CD14-positive monocyte (primary cell): ENCODE measurements around the gene FGFBP1. TPM values are rescaled to one million over a fixed set of nuclear protein-coding genes. Genes with fewer than 3 reads are reported as not detected.

Experiments used
- DNase-seq, 3 donors: peaks; one replicate each; pipeline ENCODE4 v3.0.0-alpha.2; 2011 to 2022
- H2AFZ ChIP-seq: 2 replicates; pipeline ENCODE4 v1.6.0; 2012; ENCODE audit warnings: mild to moderate bottlenecking, low read depth, low read length, inconsistent platforms; ENCODE audit not compliant: insufficient read depth, poor library complexity, severe bottlenecking
- H3K27ac ChIP-seq, 2 donors: 1 replicate in 1 of 2; 2 replicates in 1 of 2; pipeline ENCODE4 v1.5.1; 2012 to 2013; ENCODE audit warnings: low read length in 2 of 2, control low read depth in 1 of 2, inconsistent platforms in 1 of 2, low read depth in 1 of 2, mild to moderate bottlenecking in 1 of 2
- H3K27me3 ChIP-seq, 2 donors: one replicate each; pipeline versions ENCODE4 v1.6.0 to v1.6.1; 2011 to 2013; ENCODE audit warnings: low read length in 2 of 2; ENCODE audit not compliant: control insufficient read depth in 2 of 2, insufficient read depth in 2 of 2
- H3K36me3 ChIP-seq, 2 donors: replicated peaks in 1 of 2; 1 replicate in 1 of 2; 2 replicates in 1 of 2; pipeline versions ENCODE4 v1.5.1 to v1.6.1; 2012 to 2013; ENCODE audit warnings: low read length in 2 of 2, control low read depth in 1 of 2, inconsistent platforms in 1 of 2, mild to moderate bottlenecking in 1 of 2; ENCODE audit not compliant: insufficient read depth in 2 of 2, control insufficient read depth in 1 of 2
- H3K4me1 ChIP-seq, 2 donors: 1 replicate in 1 of 2; 2 replicates in 1 of 2; pipeline versions ENCODE4 v1.5.1 to v1.6.1; 2012 to 2013; ENCODE audit warnings: low read length in 2 of 2, control low read depth in 1 of 2, inconsistent platforms in 1 of 2, mild to moderate bottlenecking in 1 of 2, moderate library complexity in 1 of 2; ENCODE audit not compliant: insufficient read depth in 2 of 2, control insufficient read depth in 1 of 2
- H3K4me2 ChIP-seq: replicated peaks from 2 replicates; pipeline ENCODE3; 2012; ENCODE audit warnings: low read length, moderate library complexity, mild to moderate bottlenecking; ENCODE audit not compliant: poor library complexity, severe bottlenecking; ENCODE audit errors: extremely low read depth
- H3K4me3 ChIP-seq, 3 experiments: fragments of 200-600 bp in 1 of 3; sonication (generic) in 1 of 3; replicated peaks in 1 of 3; 1 replicate in 2 of 3; 2 replicates in 1 of 3; pipeline ENCODE4 v1.5.1; 2011 to 2013; ENCODE audit warnings: low read length in 3 of 3, mild to moderate bottlenecking in 3 of 3, control low read depth in 2 of 3, low read depth in 2 of 3, inconsistent platforms in 1 of 3, moderate library complexity in 1 of 3
- H3K79me2 ChIP-seq: 2 replicates; pipeline ENCODE4 v1.6.0; 2012; ENCODE audit warnings: mild to moderate bottlenecking, control low read depth, inconsistent platforms, low read length, moderate library complexity; ENCODE audit not compliant: insufficient read depth
- H3K9ac ChIP-seq: 2 replicates; pipeline ENCODE4 v1.6.0; 2017; ENCODE audit warnings: low read length, mild to moderate bottlenecking; ENCODE audit not compliant: insufficient read depth, poor library complexity, severe bottlenecking
- H3K9me3 ChIP-seq, 2 donors: replicated peaks in 1 of 2; 1 replicate in 1 of 2; 2 replicates in 1 of 2; pipeline versions ENCODE4 v1.5.1 to v1.6.1; 2012 to 2013; ENCODE audit warnings: low read length in 2 of 2, control low read depth in 1 of 2; ENCODE audit not compliant: control insufficient read depth in 1 of 2, insufficient read depth in 1 of 2
- H4K20me1 ChIP-seq: 2 replicates; pipeline ENCODE4 v1.6.0; 2012; ENCODE audit warnings: mild to moderate bottlenecking, low read length, control low read depth, moderate library complexity; ENCODE audit not compliant: insufficient read depth
- H3K27ac Mint-ChIP-seq, 7 donors: one replicate each; pipeline ENCODE4 v1.8.0; 2020; ENCODE audit warnings: mild to moderate bottlenecking in 7 of 7, mixed read lengths in 7 of 7, moderate library complexity in 6 of 7, inconsistent platforms in 2 of 7
- H3K27me3 Mint-ChIP-seq, 3 donors: one replicate each; pipeline ENCODE4 v1.8.0; 2021 to 2022; ENCODE audit warnings: low read depth in 3 of 3, mild to moderate bottlenecking in 3 of 3, mixed read lengths in 3 of 3, moderate library complexity in 3 of 3, inconsistent platforms in 1 of 3
- H3K36me3 Mint-ChIP-seq, 2 donors: one replicate each; pipeline ENCODE4 v1.8.0; 2020; ENCODE audit warnings: mixed read lengths in 2 of 2, inconsistent platforms in 1 of 2, mild to moderate bottlenecking in 1 of 2
- H3K4me1 Mint-ChIP-seq: one replicate; pipeline ENCODE4 v1.8.0; 2020; ENCODE audit warnings: mild to moderate bottlenecking, mixed read lengths
- H3K4me3 Mint-ChIP-seq, 2 donors: one replicate each; pipeline ENCODE4 v1.8.0; 2020; ENCODE audit warnings: mild to moderate bottlenecking in 2 of 2, mixed read lengths in 2 of 2, moderate library complexity in 1 of 2
- H3K9me3 Mint-ChIP-seq, 7 donors: one replicate each; pipeline ENCODE4 v1.8.0; 2020 to 2022; ENCODE audit warnings: mixed read lengths in 7 of 7, mild to moderate bottlenecking in 6 of 7, moderate library complexity in 6 of 7, inconsistent platforms in 2 of 7
- CTCF ChIP-seq: fragments of 200-600 bp; IDR thresholded peaks from one replicate; pipeline ENCODE4 v1.8.0; 2022; ENCODE audit warnings: antibody characterized with exemption, mild to moderate bottlenecking
- WGBS: methylation state at CpG from one replicate; pipeline ENCODE4 v1.1.5; 2013; ENCODE audit warnings: missing lambda C conversion rate; ENCODE audit not compliant: insufficient coverage; 5-methylcytosine and 5-hydroxymethylcytosine counted together
- intact Hi-C, 2 donors: fragments of 100-400 bp; cut with micrococcal nuclease; formaldehyde crosslinking; loops; one replicate each; pipeline versions ENCODE4 v1.15.0 to v1.15.1; 2023
- polyA plus RNA-seq, 3 donors: library from polyadenylated mRNA; depleted of rRNA in 1 of 3; unstranded in 2 of 3; stranded (reverse) in 1 of 3; fragments of 300-500 nt in 2 of 3; fragments of >200 nt in 1 of 3; fragmentation: Illumina TruSeq in 2 of 3; gene quantifications; 1 replicate in 2 of 3; 2 replicates in 1 of 3; pipeline ENCODE4 v1.2.3, GENCODE V29; 2012 to 2021

Gene FGFBP1
- polyA plus RNA-seq, 3 donors: not detected

DNA sequence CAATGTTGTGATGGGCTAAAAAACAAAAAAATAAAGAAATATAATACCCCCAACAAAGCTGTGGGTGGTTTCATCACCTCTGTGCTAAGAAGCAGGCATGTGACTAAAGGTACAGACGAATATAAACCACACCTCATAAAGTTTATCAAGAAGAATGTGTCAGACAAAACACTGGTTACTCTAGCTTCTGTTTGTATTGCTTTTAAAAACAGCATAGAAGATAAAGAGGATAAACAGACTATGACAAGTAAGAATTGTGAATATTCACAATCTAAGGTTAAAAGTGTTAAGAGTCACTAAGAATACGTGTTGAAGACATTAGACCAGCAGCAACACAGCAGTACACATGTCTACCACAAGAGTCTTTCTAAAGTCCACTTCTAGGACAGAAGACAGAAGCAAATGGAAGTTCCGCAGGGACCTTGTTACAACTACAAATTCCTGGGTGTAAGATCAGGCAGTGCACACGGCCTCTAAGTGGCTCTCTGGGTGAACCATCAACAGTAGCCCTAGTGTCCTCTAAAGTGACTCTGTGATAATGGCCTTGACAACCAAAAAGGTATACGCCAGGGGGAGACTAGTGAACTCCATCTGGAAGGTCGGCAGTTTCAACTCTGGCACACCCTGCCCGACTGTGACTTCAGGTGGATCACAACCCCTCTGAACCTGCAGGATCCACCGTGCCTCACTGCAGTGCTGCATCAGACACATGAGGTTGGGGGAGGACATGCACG lies 32.7 kb upstream of the FGFBP1 start:
- H3K4me3 Mint-ChIP-seq: no peak overlapping the region
- WGBS: 98% methylated on average over 5 of the region's 9 CpGs
- no peak for DNase-seq

More for the DNA sequence above, 32.7 kb upstream of the FGFBP1 start:
- H3K9me3 ChIP-seq: no peaks in the 10 kb centered on the region
- no peak for TF ChIP-seq CTCF
- peaks cover 0 to 1% (median 1%) of the 10 kb centered on the region in 3 donors for H3K27me3 Mint-ChIP-seq
- H3K4me3 ChIP-seq: no peak overlapping the region
- no peak overlapping the region for H3K27ac Mint-ChIP-seq
- H3K36me3 ChIP-seq: no peaks in the 10 kb centered on the region
- H3K4me1 Mint-ChIP-seq: peaks cover 4% of the 10 kb centered on the region
- no peak overlapping the region for H2AFZ ChIP-seq
- H3K27me3 ChIP-seq: no peaks in the 10 kb centered on the region
- no peaks in the 10 kb centered on the region for H4K20me1 ChIP-seq
- intact Hi-C loops: no loop called here
- H3K9me3 Mint-ChIP-seq: peaks cover 0 to 1% (median 0%) of the 10 kb centered on the region in 7 donors
- no peak overlapping the region for H3K9ac ChIP-seq
- H3K79me2 ChIP-seq: no peaks in the 10 kb centered on the region
- no peaks in the 10 kb centered on the region for H3K4me1 ChIP-seq
- H3K4me2 ChIP-seq: no peak overlapping the region
- H3K36me3 Mint-ChIP-seq: no peaks in the 10 kb centered on the region
- H3K27ac ChIP-seq: no peak overlapping the region
